SHP77 treated with DMSO at 0.1 percent for 48 hours (cell line): ENCODE data around the gene EML2.
A peak's percentile ranks its signal among the peaks of the same experiment; 100 is the strongest.

ENCODE experiments used
- DNase-seq: peaks from one replicate; lab custom pipeline; 2025; lab: John Stamatoyannopoulos, UW

The EML2 gene

DNA sequence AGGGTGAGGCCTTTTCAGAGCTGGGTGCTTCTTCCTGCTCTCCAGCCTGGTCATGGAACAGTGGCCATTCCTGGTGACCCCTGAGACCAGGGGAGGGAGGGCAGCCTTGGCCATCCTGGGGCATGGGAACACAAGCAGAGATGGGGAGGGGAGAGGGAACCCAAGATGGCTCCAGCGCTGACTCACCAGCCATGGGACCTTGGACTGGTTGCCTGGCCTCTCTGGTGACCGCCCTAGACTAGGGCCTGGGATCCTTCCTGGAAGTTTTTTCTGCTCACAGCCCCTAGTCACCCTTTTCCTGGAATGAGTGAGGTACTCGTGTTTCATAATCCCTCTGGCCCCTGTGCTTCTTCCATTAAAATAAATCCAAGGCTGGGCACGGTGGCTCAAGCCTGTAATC is 51.3 kb downstream of the EML2 start:
- DNase-seq = no peak

DNA sequence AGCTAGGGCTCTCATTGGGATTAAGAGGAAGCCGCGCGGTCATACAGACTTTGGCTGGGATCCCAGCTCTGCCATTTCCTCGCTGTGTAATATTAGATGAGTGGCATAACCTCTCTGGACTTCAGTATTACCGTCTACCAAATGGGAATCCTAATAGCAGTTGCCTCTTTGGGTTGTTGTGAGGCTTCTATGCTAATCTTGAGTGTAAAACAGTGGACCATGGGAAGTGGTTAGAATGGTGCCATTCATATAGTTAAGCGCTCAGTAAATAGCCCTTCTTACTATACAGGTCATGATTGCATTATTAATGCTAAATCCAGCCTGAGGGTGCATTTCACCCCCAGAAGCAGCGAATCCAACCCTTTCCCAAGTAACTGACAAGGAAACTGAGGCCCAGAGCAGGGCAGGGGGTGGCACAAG is 54.0 kb downstream of the EML2 start:
- DNase-seq = no peak

DNA sequence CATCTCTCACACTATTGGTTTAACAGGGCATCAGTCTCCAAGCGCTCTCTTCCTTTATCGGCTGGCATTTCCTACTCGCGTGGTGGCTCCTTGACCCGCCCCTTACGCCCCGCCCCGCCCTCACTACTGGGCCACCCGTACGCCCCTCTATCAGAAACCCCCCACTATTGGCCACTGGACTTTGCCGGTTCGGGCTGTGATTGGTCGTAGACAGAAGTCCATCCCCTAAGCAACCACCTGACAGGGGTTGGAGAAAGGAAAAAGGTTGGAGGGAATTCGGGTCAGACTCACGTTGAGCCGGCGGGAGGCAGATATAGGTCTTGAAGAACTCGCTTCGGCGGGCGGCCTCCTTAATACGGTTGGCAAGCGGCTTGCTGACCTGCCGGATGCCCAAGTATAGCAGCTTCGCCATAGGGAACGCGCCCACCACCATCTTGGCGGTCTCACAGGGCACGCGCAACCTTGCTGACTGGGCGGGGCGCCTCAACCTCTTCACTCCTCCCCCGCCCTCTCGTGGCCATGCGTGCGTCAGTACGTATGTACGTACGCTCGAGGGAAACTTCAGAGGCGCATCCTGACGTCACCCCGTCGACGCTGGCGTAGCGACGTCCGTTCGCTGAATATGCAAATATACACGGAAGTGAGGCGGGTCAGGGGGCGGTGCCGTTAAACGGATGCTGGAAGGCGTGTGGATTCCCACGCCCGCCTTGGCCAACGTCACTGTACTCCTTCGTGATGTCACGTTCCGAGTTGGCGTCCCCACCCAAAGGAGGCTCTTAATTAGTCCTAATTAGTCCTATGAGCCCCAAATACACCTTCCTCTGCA is 54.7 kb downstream of the EML2 start, which contains the start of gene OPA3:
Gene OPA3 (minus strand): TSS at position 471 of the 826 bp plus-strand sequence. CDS start 38 bp downstream, at position 433.
- peak; percentile 97 for DNase-seq

DNA sequence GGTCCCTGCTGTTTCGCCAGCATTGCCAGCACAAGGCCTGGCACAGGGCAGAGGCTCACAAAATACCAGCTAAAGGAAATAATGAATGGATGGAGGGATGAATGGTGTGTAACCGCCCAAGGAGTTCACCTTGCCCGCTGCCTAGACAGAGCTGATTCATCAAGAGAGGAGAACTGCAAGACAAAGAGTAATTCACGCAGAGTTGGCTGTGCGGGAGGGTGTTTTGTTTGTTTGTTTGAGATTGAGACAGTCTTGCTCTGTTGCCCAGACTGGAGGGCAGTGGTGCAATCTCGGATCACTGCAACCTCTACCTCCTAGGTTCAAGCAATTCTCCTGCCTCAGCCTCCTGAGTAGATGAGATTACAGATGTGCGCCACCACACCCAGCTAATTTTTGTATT is 57.6 kb downstream of the EML2 start:
- no peak for DNase-seq

DNA sequence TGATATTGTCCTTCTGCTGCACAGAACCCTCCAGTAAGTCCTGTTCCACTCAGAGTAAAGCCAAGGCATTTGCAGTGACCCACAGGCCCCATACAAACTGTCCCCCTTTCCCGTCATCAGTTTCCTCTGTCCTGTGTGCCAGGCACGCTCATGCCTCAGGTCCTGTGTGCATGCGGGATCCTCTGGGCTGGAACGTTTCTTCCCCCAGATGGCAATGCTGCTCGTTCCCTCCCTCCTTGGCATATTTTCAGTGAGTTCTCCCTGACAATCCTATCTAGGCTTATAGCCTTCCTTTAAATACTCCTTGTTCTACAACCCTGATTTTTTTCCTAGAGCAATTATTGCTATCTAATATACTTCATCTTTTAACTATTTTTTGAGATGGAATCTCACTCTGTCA is 60.3 kb downstream of the EML2 start:
- no peak for DNase-seq

DNA sequence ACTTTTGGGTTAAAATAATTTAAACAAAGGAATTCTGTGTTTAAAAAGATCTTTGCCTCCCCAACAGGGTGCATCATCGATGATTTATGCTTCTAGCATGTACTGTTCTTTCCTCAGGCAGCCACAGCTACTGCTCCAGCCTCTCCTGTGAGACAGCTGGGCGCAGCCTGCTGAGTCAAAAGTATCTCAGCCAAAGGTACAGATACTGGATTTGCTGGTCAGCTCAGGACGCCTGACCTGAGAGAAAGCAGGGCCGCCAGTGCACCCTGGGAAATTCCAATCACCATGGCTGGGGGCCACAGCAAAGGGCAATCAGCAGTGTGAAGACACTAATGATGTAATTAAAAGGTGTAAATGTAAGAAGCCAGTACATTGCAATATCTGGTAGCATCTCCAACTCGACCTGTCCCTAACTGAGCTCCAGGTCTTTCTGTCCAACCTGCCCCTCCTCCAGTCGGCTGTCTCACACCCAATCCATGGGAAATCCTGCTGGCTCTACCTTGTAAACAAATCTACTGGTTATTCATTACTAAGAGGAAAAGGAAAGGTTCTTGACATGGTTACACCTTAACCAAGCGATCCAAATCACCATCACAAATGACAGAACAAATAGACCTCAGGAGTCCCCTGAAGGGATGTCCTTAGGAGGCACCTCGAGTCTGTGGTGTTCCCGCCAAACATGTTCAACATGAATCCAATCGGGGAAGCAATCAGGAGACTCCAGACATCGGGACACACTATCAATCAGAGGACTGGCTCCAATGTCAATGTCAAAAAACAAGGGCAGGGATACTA is 61.9 kb downstream of the EML2 start:
- no peak for DNase-seq

DNA sequence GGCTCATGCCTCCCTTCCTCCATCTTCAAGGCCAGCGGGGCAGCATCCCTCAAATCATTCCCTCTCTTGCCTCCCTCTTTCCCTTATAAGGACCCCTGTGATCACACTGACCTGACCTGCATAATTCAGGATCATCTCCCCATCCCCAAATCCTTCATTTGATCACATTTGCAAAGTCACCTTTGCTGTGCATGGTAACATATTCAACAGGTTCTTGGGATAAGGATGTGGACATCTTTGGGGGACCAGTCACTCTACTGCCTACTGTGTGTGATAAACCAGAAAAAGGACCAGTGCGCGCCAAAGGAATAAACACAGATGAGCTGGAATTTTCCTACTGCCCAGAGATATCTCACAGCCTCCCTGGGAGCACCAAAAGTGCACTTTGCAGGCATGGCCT is 62.5 kb downstream of the EML2 start:
- DNase-seq = no peak

DNA sequence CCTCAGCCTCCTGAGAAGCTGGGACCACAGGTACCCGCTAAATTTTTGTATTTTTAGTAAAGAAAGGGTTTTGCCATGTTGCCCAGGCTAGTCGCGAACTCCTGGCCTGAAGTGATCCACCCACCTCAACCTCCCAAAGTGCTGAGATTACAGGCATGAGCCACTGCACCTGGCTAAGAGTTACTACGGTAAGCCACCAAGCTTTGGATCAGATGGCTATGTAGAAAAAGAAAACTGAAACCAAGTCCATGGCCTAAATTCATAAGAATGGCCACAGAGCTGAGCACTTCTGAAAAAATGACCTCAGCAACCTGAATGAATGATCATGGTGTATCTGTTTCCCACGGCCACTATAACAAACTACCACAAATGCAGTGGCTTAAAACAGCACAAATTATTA is 64.0 kb downstream of the EML2 start:
- DNase-seq = no peak

DNA sequence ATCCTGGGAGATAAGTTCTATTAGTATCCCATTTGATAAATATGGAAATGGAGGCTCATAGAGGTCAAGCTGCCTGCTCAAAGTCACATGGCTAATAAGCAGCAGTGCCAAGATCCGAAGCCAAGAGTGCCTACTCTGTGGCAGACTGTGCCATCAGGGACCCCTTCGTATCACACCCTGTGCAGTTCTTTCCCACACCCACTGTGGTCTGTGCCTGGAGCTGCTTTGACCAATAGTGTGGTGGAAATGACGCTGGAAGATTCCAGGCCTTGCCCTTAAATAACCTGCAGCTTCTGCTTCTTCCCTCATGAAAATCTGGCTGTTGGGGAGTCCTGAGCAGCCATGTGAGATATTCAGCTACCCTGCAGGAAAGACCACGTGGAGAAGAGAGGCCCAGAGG is 64.7 kb downstream of the EML2 start:
- no peak for DNase-seq

DNA sequence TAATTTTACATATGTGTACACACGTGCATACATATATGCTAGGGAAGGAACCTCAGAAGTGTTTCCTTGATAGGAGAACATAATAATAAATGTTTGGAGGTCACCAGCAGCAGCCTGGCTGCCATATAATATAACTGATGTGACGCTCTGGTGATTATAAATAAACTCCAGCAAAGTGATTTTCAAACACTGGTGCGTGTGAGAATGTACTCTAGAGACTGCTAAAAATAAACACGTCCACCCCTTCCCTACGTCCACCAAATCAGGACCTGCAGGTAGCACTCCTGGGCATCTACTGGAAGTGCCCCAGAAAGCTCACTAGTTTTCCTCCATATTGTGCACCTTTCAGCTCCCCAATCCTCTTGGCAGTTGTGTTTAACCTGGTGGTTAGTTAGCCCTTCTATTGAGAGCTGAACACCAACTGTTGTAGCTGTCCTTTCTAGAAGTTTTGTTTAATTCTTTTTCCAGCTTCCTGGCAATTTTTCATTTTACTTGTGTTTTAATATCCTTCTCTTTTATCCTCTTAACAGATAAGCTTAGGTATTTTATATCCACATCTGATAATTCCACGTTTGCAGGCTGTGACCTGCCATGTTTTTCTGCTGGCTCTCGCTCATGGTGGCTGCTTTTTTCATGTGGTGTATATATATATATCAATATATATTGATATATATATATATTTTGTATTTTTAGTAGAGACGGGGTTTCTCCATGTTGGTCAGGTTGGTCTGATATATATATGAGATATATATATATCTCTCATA is 67.6 kb downstream of the EML2 start:
- DNase-seq = no peak

DNA sequence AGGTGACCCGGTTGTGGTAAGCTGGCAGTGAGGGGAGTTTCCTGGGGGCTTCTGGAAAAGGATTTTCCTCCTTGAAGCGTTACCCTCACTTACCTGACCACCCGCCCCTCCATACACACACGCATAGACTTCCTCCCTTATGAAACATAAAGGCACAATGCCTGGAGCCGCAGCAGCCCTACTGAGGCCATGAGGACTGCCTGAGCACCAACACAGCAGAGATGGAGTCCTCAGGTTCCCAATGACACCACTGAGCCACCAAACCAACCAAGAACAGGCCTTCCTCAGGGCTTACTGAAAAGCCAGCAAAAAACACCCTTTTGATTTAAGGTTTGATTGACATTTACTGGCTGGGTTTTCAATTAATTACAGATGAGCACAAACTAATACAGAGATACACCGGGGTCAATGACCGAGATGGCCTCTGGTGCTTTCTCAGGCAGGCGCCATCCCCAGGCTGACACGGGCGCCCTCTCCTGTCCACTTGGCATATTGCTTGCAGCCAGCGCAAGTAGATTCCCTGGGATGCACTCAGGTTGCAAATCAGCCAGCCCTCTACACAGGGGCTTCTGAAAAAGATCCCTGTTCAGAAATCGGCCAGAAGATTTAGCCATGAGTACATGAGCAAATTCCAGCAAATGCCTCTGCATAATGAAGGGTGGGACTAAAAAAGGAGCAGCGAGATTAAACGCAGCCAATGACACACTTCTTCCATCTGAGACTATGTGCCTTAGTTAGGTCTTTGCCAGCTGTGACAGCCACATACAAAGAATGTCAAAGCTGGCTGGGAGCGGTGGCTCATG is 69.4 kb downstream of the EML2 start:
- DNase-seq = no peak

DNA sequence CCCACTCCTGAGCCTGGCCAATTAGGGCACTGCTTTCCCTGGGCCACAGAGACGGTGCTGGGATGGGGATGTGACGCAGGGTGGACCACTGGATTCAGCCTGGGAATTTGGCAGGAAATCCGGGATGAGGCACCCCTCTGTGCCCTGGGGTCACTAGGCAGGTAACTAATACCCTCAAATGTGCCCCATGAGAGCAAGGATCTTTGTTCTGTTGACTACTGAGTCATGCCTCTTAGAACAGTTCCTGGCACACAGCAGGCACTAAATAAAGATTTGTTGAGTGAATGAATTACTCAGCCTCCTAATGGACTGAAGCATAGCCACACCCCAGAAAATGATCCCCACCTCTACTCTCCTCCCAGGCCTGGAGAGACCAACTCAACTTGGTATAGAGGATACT is 70.5 kb downstream of the EML2 start:
- DNase-seq = no peak

DNA sequence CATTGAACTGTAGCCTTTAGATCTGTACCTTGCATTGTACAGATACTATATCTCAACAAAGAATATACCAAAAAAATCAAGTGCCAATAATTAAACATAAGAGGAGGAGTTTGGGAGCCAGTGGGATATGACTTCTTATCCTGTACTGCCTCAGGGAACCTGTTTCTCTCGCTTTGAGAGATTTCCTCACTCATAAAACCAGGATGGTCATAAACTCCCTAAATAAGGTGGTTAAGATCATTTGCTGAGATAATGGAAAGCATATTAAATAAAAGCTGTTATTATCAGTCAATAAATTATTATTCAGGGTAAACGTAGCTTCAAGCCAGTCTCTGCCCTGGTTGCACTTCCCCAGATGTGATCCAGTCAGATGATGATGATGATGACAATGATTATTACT is 71.6 kb downstream of the EML2 start:
- no peak for DNase-seq

DNA sequence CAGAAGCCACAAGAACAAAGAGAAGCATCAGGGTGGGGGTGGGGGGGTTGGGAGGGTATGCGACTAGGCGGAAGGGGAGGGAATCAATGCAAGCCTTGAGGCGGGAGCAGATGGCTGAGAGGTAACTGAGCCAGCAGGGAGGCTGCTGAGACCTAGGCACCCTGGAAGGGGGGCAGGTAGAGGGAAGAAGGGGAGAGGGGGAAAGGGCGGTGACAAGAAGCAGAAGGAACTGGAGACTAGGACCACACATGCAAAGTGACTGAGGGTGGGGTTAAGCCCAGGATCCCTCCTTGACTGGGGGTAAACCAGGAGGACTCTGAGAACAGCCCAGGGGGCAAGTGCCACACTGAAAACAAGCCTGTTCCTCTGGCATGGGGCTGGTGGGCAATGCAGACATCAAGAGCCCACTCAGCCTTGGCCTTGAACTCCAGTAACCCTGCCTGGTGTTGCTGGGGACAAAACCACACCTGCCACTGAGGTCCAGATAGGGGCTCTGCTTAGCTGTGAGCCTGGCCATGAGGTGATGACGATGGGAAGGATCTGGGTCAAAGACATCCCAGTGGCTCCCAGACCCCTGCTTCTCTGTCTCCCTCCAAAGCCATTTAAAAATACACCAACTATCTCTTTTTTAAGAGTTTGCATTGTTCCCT is 74.9 kb downstream of the EML2 start:
- DNase-seq = no peak

DNA sequence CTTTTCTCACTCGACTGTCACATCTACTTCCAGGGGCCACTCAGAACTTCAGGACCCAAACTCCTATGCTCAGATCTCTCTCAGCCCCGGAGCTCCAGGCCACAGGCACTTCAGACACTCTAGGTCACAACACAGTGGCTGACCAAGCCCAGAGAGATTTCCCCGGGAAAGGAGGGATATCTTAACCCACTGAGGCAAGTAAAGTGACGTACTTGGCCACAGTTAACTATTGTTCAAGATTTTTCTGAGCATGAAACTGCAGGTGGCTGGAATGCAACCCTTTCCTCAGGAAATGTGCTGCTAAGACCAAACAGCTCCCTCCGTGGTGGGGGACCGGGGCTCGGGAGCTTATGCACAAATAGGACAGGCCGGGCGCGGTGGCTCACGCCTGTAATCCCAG is 78.5 kb downstream of the EML2 start:
- DNase-seq = no peak

DNA sequence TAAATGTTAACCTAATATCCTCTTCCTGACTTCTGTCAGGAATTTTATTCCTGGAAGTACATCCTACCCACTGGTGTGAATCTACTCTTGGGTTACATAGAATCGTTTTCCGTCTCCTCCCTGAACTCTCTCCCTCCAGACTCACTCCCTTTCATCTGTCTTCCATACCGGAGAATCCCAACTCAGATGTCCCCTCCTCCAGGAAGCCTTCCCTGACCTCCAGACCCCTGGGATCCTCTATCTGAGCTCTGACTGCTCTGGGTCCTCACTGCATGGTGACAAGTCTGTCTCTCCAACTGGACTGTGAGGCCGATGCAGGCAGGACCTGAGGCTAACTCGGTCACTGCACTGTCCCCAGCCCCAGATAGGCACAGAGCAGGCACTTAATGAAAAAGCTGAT is 79.2 kb downstream of the EML2 start:
- DNase-seq = no peak
